IPS-15b (cell line): ENCODE measurements around the gene SNAI3.

Experiments
- H3K27me3 ChIP-seq: one replicate; pipeline ENCODE4 v1.6.1; 2013; ENCODE audit warnings: low read length; ENCODE audit not compliant: control insufficient read depth, insufficient read depth
- H3K36me3 ChIP-seq: one replicate; pipeline ENCODE4 v1.6.1; 2013; ENCODE audit warnings: low read length; ENCODE audit not compliant: control insufficient read depth, insufficient read depth
- H3K4me1 ChIP-seq: one replicate; pipeline ENCODE4 v1.6.1; 2013; ENCODE audit warnings: mild to moderate bottlenecking, low read length; ENCODE audit not compliant: control insufficient read depth, insufficient read depth
- H3K4me3 ChIP-seq: one replicate; pipeline ENCODE4 v1.5.1; 2013; ENCODE audit warnings: low read depth, low read length
- H3K9ac ChIP-seq: one replicate; pipeline ENCODE4 v1.6.1; 2013; ENCODE audit warnings: low read depth, mild to moderate bottlenecking, low read length
- H3K9me3 ChIP-seq: one replicate; pipeline ENCODE4 v1.6.1; 2013; ENCODE audit warnings: mild to moderate bottlenecking, low read length; ENCODE audit not compliant: control insufficient read depth, insufficient read depth

The SNAI3 gene

GRCh38 chr16:88719267-88719932 is 33.1 kb upstream of the SNAI3 start:
- H3K4me3 ChIP-seq, result no peak overlapping the region
- H3K27me3 ChIP-seq, result no peaks in the 10 kb centered on the region
- H3K36me3 ChIP-seq, result peaks cover 70% of the 10 kb centered on the region
- H3K9me3 ChIP-seq, result no peaks in the 10 kb centered on the region
- H3K4me1 ChIP-seq, result no peaks in the 10 kb centered on the region
- H3K9ac ChIP-seq, result no peak overlapping the region

DNA sequence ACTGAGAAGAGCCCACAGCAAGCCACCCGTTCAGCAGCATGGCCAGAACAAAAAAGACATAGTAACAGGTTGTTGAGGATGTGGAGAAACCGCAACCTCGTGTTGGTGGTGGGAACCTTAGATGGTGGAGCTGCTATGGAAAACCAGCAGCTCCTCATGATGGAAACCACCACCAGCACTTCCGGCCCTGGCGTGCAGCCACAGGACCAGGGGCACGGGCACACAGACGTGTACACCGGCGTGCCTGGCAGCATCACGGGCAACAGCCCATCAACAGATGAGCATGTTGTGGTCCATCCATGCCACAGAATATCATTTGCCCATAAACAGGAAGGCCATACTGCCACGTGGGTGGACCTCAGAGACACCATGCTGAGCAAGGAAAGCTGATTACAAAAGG is 31.9 kb upstream of the SNAI3 start:
- peaks cover 72% of the 10 kb centered on the region for H3K36me3 ChIP-seq

DNA sequence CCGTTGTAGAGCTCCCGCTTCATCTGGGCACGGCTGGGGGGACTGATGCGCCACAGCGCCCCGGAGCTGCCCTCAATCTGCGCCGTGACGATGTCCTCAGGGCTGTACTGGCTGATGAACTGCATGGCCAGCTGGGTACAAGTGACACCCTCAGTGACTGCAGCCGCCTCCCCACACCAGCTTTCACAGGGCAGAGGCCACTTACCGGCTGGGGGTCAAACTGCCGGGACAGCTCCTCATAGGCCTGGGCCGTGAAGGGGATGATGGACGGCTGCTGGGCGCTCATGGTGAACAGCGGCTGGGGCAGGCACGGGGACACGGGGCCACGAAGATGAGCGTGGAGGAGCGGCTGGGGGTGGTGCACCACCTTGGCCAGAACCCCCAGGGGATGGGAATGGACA is 30.3 kb upstream of the SNAI3 start:
- H3K4me3 ChIP-seq, result no peak overlapping the region
- H3K9me3 ChIP-seq, result no peaks in the 10 kb centered on the region
- H3K9ac ChIP-seq, result no peak overlapping the region
- H3K36me3 ChIP-seq, result peaks cover 61% of the 10 kb centered on the region
- H3K27me3 ChIP-seq, result no peaks in the 10 kb centered on the region
- H3K4me1 ChIP-seq, result no peaks in the 10 kb centered on the region

More for the DNA sequence above, 31.9 kb upstream of the SNAI3 start:
- H3K27me3 ChIP-seq, result no peaks in the 10 kb centered on the region
- H3K9me3 ChIP-seq, result no peaks in the 10 kb centered on the region
- H3K4me1 ChIP-seq, result no peaks in the 10 kb centered on the region
- no peak overlapping the region for H3K4me3 ChIP-seq
- no peak overlapping the region for H3K9ac ChIP-seq

GRCh38 chr16:88716201-88716600 is 29.9 kb upstream of the SNAI3 start:
- no peaks in the 10 kb centered on the region for H3K4me1 ChIP-seq
- H3K9ac ChIP-seq, result no peak overlapping the region
- peaks cover 57% of the 10 kb centered on the region for H3K36me3 ChIP-seq
- no peaks in the 10 kb centered on the region for H3K27me3 ChIP-seq
- no peak overlapping the region for H3K4me3 ChIP-seq
- no peaks in the 10 kb centered on the region for H3K9me3 ChIP-seq

DNA sequence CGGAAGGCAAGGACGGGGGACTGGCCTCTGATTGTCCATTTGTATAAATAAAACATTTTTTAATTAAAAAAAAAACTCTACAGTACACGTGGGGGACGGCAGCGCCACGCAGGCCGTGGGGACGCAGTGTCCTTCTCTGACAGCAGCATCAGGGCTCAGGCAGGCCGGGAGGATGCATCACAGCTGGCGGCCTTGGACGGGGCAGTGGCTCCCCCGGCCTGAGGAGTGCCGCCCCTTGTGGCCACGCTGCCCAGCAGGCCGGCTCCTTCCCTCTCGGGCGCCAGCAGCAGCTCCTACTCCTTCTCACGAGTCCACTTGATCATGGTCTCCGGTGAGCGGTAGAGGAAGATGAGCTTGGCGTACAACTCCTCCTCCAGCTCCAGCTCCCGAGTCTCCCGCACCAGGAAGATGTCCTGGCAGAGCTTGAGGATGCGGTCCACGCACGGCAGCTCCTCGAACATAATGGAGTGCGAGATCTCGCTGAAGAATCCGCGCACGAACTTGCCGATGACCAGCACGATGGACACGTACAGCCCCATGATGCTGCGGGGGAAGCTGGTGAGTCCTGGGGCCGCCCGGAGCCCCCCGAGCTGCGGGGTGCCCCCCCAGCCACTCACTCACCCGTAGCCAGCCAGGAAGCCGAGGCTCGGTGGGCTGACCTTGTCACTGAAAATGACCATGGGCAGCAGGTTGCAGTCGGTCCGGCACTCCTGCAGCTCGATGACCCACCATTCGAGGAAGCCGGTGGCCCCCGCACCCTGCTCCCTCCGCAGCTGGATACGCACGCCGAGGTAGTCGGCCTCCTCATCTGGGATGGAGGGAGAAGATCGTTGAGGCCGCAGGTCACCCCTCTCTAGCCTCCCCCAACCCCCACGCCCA is 29.2 kb upstream of the SNAI3 start:
- H3K36me3 ChIP-seq, result peaks cover 52% of the 10 kb centered on the region
- H3K9ac ChIP-seq, result no peak overlapping the region
- no peaks in the 10 kb centered on the region for H3K27me3 ChIP-seq
- no peaks in the 10 kb centered on the region for H3K9me3 ChIP-seq
- H3K4me3 ChIP-seq, result no peak overlapping the region
- no peaks in the 10 kb centered on the region for H3K4me1 ChIP-seq

- Histone ChIP-seq H3K4me1 (no peaks in the 10 kb centered on the region), H3K9ac (no peak overlapping the region), H3K27me3 (no peaks in the 10 kb centered on the region), H3K4me3 (no peak overlapping the region), H3K36me3 (peaks cover 49% of the 10 kb centered on the region), H3K9me3 (no peaks in the 10 kb centered on the region)
These were observed 28.4 kb upstream of the SNAI3 start for GRCh38 chr16:88714420-88715302.

- Histone ChIP-seq H3K27me3 (no peaks in the 10 kb centered on the region), H3K4me1 (no peaks in the 10 kb centered on the region), H3K4me3 (no peak overlapping the region), H3K36me3 (peaks cover 48% of the 10 kb centered on the region), H3K9me3 (no peaks in the 10 kb centered on the region), H3K9ac (no peak overlapping the region)
These were observed 27.5 kb upstream of the SNAI3 start for GRCh38 chr16:88713568-88714419.

DNA sequence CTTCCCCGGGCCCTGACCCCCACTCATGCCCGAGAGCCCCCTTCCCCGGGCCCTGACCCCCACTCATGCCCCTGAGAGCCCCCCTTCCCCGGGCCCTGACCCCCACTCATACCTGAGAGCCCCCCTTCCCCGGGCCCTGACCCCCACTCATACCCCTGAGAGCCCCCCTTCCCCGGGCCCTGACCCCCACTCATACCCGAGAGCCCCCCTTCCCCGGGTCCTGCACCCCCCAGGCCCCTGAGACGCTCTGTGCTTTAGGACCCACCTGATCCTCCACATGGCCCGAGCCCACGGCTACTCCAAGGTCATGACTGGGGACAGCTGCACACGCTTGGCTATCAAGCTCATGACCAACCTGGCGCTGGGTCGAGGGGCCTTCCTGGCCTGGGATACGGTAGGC is 26.7 kb upstream of the SNAI3 start:
- peaks cover 44% of the 10 kb centered on the region for H3K36me3 ChIP-seq
- no peak overlapping the region for H3K4me3 ChIP-seq
- H3K9me3 ChIP-seq, result no peaks in the 10 kb centered on the region
- H3K4me1 ChIP-seq, result no peaks in the 10 kb centered on the region
- no peak overlapping the region for H3K9ac ChIP-seq
- no peaks in the 10 kb centered on the region for H3K27me3 ChIP-seq

- Histone ChIP-seq H3K36me3 (peaks cover 39% of the 10 kb centered on the region), H3K4me3 (no peak overlapping the region), H3K4me1 (no peaks in the 10 kb centered on the region), H3K9me3 (no peaks in the 10 kb centered on the region), H3K27me3 (no peaks in the 10 kb centered on the region), H3K9ac (peak overlapping the region; percentile 5)
These were observed 26.2 kb upstream of the SNAI3 start for GRCh38 chr16:88712362-88712979.

GRCh38 chr16:88711750-88712340 is 25.5 kb upstream of the SNAI3 start:
- no peak overlapping the region for H3K4me3 ChIP-seq
- H3K9ac ChIP-seq, result peak overlapping the region; percentile 5
- no peaks in the 10 kb centered on the region for H3K27me3 ChIP-seq
- H3K9me3 ChIP-seq, result no peaks in the 10 kb centered on the region
- peaks cover 4% of the 10 kb centered on the region for H3K4me1 ChIP-seq
- H3K36me3 ChIP-seq, result peaks cover 36% of the 10 kb centered on the region
